Activated CD4-positive, alpha-beta T cell treated with anti-CD3 and anti-CD28 coated beads, Interleukin-2, amount 50 U/mL, for 4 hours (primary cell): Measurements from ENCODE around the gene CSTB.

ENCODE experiments used
- DNase-seq, 2 experiments: peaks; one replicate each; pipeline ENCODE4 v3.0.0-alpha.2; 2020

CSTB gene

DNA sequence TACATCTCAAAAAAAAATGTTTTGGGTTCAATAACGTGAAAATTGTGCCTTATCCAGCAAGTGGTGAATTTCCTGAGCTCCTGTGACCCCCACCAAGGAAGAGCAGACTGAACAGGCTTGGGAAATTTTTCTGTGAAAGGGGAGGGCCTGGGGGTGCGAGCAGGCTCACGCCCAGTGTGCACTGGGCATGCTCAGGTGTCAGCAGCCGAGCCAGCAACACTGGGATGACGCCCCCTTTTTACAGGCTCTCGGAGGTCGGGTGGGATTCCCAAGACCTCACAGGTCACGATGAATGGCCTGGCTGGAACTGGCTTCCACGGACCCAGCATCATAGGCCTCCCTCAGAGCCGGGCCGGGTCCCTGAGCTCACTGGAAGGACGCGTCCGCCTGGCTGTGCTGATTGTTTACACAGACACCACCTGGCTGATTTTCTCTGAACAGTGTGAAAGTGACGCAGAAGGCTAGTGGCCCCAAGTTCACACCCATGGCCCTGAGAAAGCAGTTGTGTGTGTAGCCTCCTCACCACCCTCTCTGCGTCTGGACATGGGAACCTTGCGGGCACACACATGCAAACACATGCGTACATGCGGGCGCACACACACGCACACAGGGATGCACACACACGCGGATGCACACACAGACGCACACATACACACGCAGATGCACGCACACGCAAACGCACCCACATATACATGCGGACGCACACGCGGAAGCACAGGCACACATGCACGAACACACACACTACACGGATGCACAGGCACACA is 9.2 kb downstream of the CSTB start:
- DNase-seq, result no peak

DNA sequence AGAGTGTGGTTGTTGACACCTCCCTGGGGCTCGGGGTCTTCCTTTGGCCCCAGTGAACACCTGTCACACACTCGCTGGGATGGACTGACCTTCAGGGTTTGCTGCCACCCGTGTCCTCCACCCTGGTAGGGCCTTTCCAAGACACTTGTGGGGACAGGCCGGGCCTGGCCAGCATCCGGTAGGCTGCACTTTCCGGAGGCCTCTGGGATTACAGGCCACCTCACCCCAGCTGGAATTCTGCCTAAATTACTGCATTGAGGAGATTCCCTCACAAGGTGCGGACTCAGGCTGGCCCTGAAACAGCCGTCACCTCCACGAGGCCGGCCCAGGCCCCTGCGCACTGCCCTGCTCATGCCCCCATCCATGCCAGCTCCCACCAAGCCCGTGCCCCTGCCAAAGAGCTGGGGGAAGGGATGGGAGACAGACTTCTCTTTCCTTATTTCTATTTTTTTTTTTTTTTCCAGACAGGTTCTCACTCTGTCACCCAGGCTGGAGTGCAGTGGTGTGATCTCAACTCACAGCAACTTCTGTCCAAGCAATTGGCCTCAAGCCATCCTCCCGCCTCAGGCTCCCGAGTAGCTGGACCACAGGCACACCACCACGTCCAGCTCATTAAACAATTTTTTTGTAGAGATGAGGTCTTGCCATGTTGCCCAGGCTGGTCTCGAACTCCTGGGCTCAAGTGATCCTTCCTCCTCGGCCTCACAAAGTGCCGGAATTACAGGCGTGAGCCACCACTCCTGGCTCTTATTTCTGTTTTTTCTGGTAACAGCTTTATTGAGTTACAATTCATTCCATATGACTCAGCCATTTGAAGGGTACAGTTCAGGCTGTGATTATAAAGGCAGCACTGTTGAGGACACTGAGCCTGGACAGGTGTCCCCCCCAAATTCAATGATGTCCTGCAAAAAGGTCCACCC is 11.3 kb downstream of the CSTB start:
- no peak for DNase-seq

DNA sequence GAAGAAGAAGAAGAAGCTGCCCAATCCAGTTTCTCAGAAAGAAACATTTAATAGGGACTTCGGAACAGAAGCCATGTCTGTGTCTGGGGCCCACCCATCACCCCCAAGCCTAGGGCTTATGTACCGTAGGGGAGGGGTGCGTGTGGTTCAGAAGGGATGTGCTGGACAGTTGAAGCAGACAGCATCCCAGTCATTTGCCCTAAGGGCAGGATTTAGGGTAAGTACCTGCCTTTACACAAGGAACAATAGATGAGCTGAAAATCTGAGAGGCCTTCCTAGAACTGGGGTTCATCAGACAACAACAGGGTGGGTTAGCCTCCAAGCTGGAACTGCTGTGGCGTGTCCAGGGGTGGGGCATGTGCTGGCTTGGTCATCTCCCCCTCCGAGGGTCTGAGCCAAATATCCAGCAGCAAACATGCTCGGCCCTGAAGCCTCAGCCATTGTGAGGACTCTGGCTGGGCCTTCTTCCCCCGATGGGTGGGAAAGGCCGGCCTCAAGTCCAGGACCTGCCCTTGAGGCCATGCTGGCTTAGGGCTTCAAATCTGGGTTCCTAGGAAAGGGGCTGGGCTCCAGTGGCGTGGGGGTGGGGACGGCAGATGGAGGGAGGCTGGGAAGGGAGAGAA is 12.1 kb downstream of the CSTB start:
- DNase-seq, result no peak

DNA sequence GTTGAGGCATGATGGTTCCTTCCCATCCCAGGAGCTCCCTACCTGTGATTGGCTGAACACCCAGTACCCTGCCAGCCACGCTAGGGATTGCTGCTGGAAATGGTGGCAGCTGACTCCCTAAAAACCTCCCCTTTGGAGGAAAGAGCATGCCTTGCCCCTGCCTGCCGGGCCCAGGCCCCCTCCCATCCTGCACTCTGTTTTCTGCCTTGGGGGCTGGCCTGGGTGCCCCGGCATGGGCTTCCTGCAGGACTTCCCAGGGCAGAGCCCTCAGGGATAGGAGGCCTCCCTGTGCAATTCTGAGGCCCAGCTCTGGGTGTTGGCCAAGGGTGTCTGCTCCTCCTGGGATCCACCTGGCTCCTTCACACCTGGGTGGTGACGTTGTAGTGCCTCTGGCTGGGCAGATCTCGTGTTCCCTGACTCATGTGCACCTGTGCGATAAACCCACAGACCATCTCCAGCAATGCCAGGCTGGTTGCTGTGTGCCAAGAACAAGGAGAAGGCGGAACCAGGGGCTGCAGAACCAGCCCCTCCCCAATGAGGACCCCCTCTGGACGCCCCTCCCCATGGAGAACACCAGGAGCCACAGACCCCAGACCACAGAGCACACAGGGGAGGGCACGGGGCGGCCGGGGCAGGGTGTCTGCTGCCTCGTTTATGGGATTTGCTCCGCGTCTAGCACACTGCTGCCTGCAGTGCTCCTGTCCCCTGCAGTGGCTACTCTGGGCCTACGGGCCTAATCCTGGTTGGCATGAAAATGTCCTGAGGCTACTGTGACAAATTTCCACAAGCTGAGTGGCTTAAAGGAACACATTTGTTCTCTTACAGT is 13.6 kb downstream of the CSTB start:
- no peak for DNase-seq

DNA sequence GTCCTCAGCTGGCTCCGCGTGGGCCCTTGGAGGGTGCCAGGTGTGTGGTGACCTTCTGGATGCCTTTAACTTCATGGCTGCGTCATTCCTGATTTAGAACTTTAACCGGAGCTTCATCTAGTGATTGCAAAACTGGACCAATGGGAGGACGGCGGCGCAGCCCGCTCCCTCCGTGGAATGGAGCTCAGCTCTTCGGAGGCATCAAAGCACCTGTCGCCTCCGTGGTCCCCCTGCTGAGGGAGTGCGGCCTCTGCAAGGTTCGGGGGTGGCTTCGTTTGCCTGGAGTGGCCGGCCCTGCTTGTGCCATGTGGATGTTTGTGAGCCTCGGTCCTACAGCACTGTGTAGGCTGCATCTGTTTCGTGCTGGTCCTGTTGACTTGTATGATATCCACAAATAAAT is 14.2 kb downstream of the CSTB start:
- DNase-seq, result no peak

DNA sequence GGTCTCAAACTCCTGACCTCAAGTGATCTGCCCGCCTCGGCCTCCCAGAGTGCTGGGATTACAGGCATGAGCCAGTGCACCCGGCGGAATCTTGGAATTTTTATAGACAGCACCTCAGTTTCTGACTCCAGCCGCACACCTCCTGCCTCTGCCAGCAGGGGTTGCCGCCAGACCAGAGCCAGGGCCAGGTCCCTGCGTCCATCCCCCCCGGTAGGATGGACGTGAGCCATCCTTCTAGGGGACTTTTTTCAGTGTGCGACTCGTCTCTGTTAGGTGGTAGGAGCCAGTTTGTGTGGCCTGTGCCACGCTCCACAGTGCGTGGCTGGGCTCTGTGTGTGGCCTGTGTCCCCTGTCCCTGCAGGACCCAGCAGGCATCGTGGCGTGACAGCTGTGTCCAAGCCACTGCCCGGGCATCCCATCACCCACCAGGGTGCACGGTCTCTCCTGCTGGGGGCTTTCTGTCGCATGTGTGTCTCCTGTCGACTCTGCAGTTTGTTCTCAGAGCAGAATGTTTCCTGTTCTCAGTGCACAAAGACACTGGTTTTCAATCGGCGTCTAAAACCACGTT is 15.6 kb downstream of the CSTB start:
- no peak for DNase-seq

DNA sequence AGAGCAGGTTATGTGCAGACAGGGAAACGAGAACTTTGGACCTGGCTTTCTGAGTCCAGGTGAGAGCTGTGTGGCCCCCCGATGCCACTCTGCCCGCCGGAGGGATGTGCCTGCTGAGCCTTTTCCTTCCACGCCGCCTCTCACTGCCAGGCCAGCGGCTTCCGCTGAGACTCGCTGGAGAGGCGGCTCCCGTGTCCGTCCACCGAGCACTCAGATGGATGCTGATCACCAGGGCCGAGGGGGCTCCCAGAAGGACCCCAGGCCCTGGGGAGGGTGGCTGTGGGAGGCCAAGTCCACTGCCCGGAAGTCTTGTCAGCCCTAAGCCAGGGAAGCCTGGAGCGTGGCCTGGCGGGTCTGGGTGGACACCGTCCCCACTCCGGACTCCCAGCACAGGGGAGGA is 16.5 kb downstream of the CSTB start:
- no peak for DNase-seq

DNA sequence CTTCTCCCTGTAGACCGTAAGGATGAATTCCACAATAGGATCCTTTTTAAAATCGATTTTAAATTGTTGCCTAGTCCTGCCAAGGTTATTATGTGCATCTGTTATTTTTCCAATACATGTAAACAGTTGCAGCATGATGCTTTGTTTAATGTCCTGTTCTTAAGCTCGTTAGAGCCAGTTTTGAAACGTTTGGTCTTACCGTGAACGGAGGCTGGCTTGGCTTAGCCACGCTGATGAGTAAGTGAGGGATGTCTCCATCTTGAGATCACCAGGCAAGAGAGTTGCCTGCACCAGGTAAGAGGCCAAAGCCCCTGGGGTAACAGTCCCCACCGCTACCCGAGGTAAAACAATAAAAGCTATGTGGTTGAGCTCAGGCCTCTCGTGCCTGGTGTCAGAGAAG is 17.3 kb downstream of the CSTB start:
- no peak for DNase-seq

DNA sequence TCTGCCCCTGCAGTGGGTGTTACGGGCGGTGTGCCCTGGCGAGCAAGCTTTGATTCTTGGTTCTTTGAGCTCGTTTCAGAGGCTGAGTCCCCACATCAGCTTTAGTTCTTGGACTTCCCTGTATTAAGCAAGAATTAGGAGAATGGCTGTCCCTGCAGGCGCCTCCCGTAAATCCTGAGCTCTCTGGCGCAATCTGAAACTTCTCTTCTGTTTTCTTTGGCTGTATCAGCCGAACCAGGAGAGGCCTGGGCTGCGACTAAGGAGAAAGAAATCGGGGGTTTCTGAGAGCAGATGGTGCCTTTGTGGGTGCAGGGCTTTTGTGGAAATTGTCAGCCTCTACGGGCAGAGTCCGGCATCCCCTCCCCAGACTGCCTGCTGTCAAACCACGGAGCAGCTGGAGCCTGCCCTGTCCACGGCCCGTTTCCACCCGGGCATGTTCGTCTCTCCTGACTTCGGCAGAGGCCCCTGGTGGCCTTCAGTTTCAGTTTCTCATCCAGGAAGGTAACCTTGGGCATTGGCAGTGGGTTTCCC is 17.9 kb downstream of the CSTB start:
- no peak for DNase-seq

DNA sequence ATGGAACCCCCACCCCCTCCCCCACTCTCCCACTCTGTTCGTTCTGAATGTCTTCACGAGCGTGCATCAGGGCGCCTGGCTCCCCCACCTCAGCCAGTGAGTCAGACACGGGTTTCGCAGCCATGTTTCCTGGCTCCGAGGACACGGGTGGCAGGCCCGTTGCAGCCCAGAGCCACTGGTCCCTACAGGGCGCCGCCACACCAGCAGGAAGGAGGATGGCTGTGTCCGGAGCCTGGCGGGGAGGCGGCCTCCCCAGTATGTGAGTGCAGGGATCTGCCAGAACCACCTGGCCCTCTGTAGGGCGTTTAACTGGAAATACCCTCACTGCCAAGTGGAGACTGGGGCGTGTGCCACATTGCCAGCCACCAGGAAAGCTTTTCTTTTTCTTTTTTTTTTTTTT is 18.5 kb downstream of the CSTB start:
- no peak for DNase-seq

DNA sequence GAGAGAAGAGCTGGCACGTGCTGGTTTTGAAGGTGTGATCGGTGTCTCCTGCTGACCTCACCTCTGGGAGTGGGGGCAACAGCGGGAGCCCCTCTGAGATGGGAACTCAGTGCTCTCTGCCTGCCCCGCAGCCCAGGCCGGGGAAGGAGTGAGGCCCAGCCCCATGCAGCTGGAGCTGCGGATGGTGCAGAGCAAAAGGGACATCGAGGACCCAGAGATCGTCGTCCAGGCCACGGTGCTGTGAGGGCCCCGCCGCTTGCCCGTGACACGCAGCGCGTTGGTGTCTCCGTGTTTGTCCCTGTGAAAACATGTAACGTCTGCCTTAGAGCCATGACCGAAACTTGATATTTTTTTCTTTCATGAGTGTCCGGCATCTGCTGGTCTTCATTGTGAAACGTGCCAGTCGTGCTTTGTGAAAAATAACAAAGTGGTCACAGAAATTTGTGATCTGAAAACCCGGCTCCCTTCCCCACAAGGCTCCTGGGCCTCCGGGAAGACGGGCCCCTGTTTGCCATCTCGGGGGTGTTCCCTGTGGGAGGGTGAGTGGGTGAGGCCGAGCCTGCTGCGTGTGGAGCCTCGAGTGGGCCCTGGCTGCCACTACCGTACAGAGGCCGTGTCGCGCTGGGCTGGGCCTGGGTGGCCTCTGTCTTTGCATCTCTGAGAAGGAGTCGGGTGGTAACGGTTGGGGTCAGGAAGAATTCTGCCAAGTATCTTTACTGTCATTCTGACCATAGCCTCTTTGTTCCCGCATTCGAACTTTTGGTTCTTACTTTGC is 20.1 kb downstream of the CSTB start:
- DNase-seq, result no peak

DNA sequence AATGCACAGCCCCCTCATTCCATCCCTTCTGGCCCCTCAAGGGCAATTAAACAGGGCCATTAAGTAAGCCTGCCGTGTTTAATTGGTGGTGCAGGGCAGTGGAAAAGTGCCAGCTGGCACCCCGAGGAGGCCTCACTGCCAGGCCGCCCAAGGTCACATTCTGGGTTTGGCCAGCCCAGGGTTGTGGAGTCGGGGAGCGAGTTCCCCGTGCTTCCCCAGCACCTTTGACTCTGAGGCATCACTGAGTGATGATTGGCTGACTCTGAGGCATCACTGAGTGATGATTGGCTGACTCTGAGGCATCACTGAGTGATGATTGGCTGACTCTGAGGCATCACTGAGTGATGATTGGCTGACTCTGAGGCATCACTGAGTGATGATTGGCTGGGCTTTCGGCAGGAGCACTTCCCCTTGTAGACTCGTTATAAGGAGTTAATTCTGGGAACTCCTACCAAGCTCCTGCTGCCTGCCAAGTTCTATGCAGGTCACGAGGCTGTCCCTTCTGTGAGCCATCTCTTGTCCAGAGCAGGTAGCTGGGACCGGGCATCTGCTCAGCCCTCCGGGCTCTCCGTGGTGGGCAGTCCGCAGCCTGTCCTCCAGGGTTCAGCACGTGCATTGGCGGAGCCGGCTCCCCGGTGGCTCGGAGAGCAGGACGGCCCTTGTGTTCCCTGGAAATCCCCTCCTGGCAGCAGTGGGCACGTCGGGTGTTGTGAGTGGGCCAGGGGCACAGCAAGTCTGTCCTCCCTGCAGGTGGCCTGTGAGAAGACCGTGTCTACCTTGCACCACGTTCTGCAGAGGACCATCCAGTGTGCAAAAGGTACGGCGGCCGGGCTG is 20.9 kb downstream of the CSTB start:
- no peak for DNase-seq

DNA sequence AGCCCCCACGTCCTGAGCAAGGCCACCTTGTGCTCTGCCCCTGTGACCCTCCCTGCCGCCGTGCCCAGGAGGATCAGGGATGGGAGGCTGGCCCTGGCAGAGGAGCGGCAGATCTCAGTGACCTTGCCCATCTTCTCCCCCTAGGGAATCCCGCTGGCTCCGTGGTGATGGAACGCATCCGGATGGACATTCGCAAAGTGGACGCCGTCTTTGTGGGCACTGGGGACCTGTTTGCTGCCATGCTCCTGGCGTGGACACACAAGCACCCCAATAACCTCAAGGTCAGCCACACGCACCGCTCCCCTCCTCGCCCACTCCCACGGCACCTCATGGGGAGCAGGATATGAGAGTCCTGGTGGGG is 22.7 kb downstream of the CSTB start:
- DNase-seq, result no peak

DNA sequence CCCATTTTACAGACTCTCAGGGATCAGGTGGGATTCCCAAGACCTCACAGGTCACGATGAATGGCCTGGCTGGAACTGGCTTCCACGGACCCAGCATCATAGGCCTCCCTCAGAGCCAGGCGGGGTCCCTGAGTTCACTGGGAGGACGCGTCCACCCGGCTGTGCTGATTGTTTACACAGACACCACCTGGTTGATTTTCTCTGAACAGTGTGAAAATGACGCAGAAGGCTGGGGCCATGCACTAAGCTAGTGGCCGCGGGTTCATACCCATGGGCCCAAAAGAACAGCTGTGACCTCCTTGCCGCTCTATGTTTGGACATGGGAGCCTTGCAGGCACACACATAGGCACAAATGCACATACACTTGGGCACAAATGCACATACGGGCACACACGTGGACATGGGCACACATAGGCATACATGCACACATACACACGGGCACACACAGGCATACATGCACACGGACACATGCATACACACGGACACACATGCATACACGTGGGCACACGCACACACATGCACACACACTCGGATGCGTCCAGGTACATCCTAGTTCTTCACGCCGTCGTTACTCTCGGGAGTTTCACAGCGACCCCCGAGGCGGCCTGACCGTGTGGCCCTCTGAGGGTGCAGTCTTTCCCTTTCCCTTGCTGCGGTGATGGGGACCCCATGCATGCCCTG is 23.2 kb downstream of the CSTB start:
- no peak for DNase-seq

DNA sequence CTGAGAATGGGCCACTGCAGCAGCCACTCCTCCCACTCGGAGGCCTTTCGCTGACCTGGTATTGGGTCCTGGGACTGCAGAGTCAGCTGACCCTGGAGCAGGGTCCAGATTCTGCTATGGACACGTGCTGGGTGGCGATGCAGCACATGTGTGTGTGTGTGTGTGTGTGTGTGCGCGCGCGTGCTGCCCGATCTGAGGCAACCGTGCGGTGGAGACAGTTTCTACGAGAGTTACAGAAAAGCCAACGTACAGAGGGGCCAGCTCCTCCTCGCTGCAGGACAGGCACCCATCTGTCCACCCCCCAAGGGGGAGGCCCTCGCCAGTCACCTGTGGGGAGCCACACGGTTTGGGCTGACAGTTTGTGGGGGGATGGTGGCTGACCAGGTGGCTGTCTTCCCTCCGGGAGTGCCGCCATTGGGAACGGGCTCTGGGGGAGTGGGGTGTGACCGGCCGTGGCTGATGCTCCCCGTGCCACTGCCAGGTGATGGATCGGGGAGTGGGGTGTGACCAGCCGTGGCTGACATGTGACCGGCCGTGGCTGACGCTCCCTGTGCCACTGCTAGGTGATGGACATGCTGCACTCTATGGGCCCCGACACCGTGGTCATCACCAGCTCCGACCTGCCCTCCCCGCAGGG is 24.0 kb downstream of the CSTB start:
- no peak for DNase-seq

DNA sequence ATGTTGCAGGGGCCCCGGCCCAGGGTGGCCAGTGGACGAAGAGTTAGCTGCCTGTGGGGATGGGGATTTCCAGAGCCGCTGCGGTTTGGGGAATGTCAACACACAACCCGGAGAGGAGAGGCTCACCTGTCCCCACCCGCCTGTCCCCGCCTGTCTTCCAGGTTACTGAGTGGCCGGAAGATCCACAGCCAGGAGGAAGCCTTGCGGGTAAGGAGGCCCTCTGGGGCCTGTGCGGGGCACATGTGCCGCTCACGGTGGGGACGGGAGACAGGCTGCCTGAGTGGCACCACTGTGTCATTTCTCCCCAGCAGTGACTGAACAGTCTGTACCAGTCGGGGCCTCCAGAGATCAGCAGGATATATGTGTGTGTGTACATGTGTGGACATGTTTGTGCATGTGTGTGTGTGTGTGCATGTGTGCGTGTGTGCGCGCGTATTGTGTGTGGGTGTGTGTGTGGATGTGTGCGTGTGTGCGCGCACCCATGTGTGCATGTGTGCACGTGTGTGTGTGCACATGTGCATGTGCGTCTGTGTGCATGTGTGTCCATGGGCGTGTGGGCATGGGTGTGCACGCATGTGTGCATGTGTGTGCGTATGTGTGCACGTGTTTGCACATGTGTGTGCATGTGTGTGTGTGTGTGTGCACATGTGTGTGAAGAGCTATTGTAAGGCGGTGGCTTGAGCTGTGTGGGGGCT is 25.6 kb downstream of the CSTB start:
- no peak for DNase-seq

DNA sequence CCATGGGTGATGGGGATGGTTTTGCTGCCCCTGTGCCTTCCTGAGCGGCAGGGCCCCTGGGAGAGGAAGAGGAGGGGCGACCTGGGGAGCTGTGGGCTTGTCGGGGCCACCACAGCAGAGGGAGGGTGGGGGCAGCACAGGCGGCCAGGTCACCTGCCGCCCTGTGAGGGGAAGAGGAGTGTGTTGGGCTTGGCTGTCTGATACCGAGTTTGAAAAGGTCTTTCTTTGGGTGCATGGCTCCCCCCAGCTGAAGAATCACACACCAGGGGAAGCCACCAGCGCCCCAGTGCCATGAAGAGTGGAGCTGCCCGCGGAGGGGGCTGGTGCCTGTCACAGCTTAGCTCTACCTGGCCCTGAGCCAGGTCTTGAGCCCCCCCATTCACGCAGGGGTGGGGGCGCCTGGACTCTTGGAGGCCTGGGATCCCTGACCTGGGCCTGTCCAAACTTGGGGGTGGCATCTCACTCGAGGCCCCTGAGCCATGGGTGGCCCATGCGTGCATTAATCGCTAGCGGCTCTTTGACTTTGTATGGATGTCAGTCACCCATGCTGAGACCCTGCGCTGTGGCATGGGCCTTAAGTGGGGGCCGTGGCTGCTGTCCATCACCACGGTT is 26.4 kb downstream of the CSTB start:
- no peak for DNase-seq

DNA sequence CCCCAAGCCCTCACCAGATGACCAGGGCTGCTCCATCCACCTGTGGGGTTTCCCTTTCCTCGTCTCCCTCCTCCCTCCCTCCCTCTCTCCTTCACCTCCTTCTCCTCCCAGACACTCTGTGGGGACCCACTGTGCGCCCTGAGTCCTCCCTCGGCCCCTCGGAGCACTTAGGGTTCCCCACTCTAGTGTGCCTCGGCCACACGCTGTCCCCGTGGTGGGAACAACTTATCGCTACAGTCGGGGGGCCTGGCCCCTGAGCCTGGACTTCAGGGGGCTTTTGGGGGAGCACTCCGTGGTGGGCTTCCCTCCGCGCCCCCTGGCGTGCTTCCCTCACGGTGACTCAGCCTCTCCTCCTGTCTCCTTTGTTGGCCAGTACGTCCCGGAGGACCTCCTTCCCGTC is 27.5 kb downstream of the CSTB start:
- no peak for DNase-seq
